ELR (cell line): ENCODE results near the gene SIRT6.
A peak's percentile ranks its signal among the peaks of the same experiment; 100 is the strongest.
"Not testable (repeated sequence)": the region's sequence is repeated elsewhere in the genome, so short reads cannot be mapped to it uniquely, and the experiment has no call there.

ENCODE experiments used
- DNase-seq: peaks from one replicate; pipeline ENCODE4 v3.0.0-alpha.2; 2015; ENCODE audit warnings: low read depth

Gene SIRT6

GRCh38 chr19:4135386-4135785, 47.0 kb downstream of the SIRT6 start:
- peak; percentile 36 for DNase-seq

- no peak for DNase-seq
These were observed 48.0 kb downstream of the SIRT6 start for GRCh38 chr19:4134351-4134750.

- DNase-seq, result peak; percentile 76
These were observed 51.5 kb downstream of the SIRT6 start for GRCh38 chr19:4130744-4131438.

GRCh38 chr19:4129050-4129449, 53.3 kb downstream of the SIRT6 start:
- DNase-seq, result not testable (repeated sequence)

GRCh38 chr19:4127322-4127721, 55.0 kb downstream of the SIRT6 start:
- DNase-seq, result not testable (repeated sequence)

GRCh38 chr19:4124638-4125037, 57.7 kb downstream of the SIRT6 start:
- DNase-seq, result no peak
